ENCODE results near the gene DEPDC5.

DNA sequence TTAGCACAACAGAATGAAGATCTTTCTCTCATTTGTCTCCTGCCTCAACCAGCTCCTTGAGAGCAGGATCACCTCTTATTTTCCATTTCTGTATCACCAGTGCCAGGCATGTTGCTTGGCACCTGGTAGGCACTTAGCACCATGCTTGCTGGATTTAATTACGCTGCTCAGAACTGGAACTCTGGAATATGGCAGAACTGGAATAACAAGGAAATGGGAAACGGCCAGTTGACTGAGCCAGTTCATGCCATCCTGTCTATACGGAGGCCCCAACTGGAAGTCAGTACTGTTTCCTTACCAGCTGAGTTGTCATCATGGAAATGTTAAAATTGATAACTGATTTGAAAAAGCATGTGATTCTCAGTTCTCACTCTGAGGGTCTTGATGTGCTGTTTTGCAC lies 121.0 kb downstream of the DEPDC5 start:
- TF ChIP-seq EZH2 (IDR thresholded peaks at IDR 0.05; ENCODE audit: insufficient read depth, low read length), result no peak
- TF ChIP-seq, protein P1, sequence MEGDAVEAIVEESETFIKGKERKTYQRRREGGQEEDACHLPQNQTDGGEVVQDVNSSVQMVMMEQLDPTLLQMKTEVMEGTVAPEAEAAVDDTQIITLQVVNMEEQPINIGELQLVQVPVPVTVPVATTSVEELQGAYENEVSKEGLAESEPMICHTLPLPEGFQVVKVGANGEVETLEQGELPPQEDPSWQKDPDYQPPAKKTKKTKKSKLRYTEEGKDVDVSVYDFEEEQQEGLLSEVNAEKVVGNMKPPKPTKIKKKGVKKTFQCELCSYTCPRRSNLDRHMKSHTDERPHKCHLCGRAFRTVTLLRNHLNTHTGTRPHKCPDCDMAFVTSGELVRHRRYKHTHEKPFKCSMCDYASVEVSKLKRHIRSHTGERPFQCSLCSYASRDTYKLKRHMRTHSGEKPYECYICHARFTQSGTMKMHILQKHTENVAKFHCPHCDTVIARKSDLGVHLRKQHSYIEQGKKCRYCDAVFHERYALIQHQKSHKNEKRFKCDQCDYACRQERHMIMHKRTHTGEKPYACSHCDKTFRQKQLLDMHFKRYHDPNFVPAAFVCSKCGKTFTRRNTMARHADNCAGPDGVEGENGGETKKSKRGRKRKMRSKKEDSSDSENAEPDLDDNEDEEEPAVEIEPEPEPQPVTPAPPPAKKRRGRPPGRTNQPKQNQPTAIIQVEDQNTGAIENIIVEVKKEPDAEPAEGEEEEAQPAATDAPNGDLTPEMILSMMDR (IDR thresholded peaks at IDR 0.05; ENCODE audit: insufficient read depth, low read depth, low read length), result no peak
